Activated T-helper 17 cell treated with anti-CD3 and anti-CD28 coated beads, Interleukin-2, amount 50 U/mL, for 72 hours (primary cell): ENCODE measurements around the gene SH3BP5L. TPM values are rescaled to one million over a fixed set of nuclear protein-coding genes. Genes with fewer than 3 reads are reported as not detected.
A peak's percentile ranks its signal among the peaks of the same experiment; 100 is the strongest.

ENCODE experiments used
- ATAC-seq: fragments of 150-1000 bp; cut with Tn5 transposase; replicated peaks from 2 replicates; pipeline ENCODE4 v1.10.0; 2021; ENCODE audit warnings: mild to moderate bottlenecking, moderate library complexity
- H3K27ac Mint-ChIP-seq: one replicate; pipeline ENCODE4 v1.8.0; 2022; ENCODE audit warnings: mixed read lengths
- H3K27me3 Mint-ChIP-seq: one replicate; pipeline ENCODE4 v1.8.0; 2022; ENCODE audit warnings: mixed read lengths
- H3K36me3 Mint-ChIP-seq: one replicate; pipeline ENCODE4 v1.8.0; 2022; ENCODE audit warnings: low read depth, mild to moderate bottlenecking, mixed read lengths
- H3K4me1 Mint-ChIP-seq: one replicate; pipeline ENCODE4 v1.8.0; 2022; ENCODE audit warnings: mixed read lengths
- H3K4me3 Mint-ChIP-seq: one replicate; pipeline ENCODE4 v1.8.0; 2022; ENCODE audit warnings: mild to moderate bottlenecking, mixed read lengths
- H3K9me3 Mint-ChIP-seq: one replicate; pipeline ENCODE4 v1.8.0; 2022; ENCODE audit warnings: mixed read lengths
- total RNA-seq, 2 donors: library from RNA; stranded (reverse); gene quantifications; one replicate each; pipeline ENCODE4 v1.2.3, GENCODE V29; 2022

SH3BP5L gene
- total RNA-seq, 2 donors from 2014 or later, result 21.0 to 25.6 TPM

DNA sequence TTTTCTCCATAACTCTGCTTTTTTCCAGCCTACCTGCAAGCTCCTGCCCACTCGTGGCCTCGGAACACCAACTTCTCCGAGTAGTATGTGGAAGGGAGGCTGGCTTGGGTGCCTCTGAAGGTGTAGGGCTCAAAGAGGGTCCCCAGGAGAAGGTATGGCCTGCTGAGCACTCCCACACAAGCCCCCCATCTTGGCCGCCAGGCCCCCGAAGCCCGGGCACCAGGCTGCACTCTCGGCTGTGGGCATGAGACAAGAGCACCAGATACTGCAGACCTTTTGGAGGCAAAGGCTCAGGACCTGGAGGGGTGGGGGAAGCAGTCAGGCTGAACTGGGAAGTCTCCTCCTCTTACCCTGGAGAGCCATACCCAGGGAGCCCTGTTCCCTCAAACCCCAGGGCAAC is 31.5 kb upstream of the SH3BP5L start:
- peaks cover 8% of the 10 kb centered on the region for H3K36me3 Mint-ChIP-seq
- H3K9me3 Mint-ChIP-seq, result no peaks in the 10 kb centered on the region
- no peak for ATAC-seq
- H3K27me3 Mint-ChIP-seq, result no peaks in the 10 kb centered on the region
- peak overlapping the region; percentile 98 for H3K27ac Mint-ChIP-seq
- H3K4me3 Mint-ChIP-seq, result peak overlapping the region; percentile 98
- H3K4me1 Mint-ChIP-seq, result peaks cover 36% of the 10 kb centered on the region

DNA sequence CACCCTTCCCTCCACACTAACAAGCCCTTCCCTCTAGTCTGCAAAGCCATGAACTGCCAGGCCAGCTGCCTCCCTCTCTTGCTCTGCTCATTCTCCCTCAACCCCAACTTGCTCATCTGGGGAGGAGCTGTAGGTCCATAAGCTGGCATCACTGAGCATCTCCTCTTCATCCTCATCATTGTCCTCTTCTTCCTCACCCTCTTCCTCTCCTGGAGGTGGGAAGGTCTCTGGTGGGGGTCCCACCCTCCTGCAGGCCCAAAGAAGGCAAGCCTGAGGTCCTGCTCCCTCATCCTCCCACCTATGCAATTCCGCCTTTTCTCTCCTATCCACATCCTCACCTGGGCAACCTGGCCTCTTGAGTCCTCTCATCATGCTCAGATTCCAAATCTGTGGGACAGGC is 30.5 kb upstream of the SH3BP5L start:
- Mint-ChIP-seq H3K4me3 (peak overlapping the region; percentile 98), H3K36me3 (peaks cover 8% of the 10 kb centered on the region), H3K27me3 (no peaks in the 10 kb centered on the region), H3K27ac (no peak overlapping the region), H3K4me1 (peaks cover 36% of the 10 kb centered on the region), H3K9me3 (no peaks in the 10 kb centered on the region)
- no peak for ATAC-seq

DNA sequence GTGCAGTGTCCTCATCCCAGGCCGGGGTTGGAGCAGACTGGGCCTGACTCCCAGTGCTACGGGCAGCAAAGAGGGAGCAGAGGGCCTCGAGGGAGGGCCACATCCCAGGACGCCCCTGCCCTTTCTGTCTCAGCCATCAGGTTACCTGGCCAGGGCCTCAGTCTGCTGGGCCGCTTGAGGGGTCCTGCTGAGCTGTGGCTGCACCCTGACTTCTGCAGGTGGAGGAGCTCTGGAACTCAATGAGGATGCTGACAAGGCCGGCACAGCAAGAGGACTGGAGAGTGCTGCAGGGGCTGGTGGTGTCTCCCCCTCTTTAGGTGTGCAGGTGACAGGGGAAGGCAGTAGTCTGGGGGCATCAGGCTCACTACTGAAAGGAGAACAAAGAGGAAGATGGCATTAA is 29.9 kb upstream of the SH3BP5L start:
- no peak for ATAC-seq
- Mint-ChIP-seq H3K4me3 (peak overlapping the region; percentile 98), H3K36me3 (peaks cover 8% of the 10 kb centered on the region), H3K9me3 (no peaks in the 10 kb centered on the region), H3K4me1 (peaks cover 36% of the 10 kb centered on the region), H3K27me3 (no peaks in the 10 kb centered on the region), H3K27ac (no peak overlapping the region)

GRCh38 chr1:248853663-248854375 is 28.1 kb upstream of the SH3BP5L start:
- no peak overlapping the region for H3K27ac Mint-ChIP-seq

GRCh38 chr1:248852481-248853405 is 27.0 kb upstream of the SH3BP5L start:
- no peak for ATAC-seq
- Mint-ChIP-seq H3K27ac (no peak overlapping the region), H3K9me3 (no peaks in the 10 kb centered on the region), H3K4me3 (no peak overlapping the region), H3K4me1 (peaks cover 27% of the 10 kb centered on the region), H3K27me3 (no peaks in the 10 kb centered on the region), H3K36me3 (peaks cover 21% of the 10 kb centered on the region)

More at GRCh38 chr1:248853663-248854375, 28.1 kb upstream of the SH3BP5L start:
- Mint-ChIP-seq H3K4me3 (peak overlapping the region; percentile 6), H3K9me3 (no peaks in the 10 kb centered on the region), H3K4me1 (peaks cover 26% of the 10 kb centered on the region), H3K36me3 (peaks cover 14% of the 10 kb centered on the region), H3K27me3 (no peaks in the 10 kb centered on the region)
- no peak for ATAC-seq

DNA sequence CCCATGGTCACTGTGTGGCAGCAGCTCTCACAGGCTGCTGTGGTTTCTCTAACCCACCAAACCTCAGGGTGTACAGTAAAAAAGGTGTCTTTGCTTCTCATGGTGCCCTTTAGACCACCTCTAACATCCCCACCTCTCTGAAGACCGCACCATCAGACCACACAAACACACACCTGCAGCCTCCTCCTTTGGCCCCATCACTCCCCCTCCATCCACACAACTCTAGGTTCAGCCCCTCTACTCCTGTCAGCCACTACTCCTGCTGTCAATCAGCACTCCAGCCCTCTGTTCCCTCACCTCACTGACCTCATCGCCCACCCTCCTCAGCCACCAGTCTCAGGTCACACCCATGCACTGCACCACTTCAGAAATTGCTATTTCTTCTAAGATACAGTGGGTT is 25.7 kb upstream of the SH3BP5L start:
- peak; percentile 7 for ATAC-seq
- Mint-ChIP-seq H3K9me3 (no peaks in the 10 kb centered on the region), H3K4me3 (no peak overlapping the region), H3K36me3 (peaks cover 29% of the 10 kb centered on the region), H3K27me3 (no peaks in the 10 kb centered on the region), H3K27ac (no peak overlapping the region), H3K4me1 (peaks cover 20% of the 10 kb centered on the region)

DNA sequence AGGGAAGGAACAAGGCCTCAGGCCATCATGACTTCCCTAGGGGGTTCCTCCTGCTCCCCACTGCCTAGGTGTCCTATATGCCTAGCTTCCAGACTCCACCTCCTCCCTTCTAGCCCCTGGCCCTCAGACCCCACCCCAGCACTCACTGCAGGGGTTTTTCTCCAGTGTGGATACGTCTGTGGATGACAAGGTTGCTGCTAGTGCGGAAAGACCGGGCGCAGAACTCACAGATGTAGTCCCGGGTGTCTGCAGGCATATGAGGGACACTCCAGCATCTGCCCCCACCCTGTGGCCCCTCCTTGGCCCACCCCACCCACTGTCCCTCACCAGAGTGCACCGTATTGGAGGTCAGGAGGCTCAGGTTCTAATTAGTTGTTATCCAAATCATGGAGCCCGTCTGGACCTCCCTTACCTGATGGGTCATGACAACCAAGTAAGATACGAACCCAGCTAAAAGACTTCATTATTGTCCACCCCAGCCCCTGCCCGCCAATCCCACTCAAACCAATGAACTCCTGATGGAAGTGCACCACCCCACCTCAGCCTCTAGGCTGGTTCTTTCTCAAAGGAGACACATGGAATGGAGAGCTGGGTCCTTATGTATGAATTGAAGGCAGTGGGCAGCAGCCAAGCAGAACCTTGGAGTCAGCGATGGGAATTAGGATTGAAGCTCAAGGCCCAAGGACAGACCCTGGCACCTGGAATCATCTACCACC is 25.0 kb upstream of the SH3BP5L start:
- ATAC-seq, result no peak
- Mint-ChIP-seq H3K4me1 (peaks cover 17% of the 10 kb centered on the region), H3K9me3 (no peaks in the 10 kb centered on the region), H3K36me3 (peaks cover 36% of the 10 kb centered on the region), H3K27me3 (no peaks in the 10 kb centered on the region), H3K27ac (no peak overlapping the region), H3K4me3 (no peak overlapping the region)

DNA sequence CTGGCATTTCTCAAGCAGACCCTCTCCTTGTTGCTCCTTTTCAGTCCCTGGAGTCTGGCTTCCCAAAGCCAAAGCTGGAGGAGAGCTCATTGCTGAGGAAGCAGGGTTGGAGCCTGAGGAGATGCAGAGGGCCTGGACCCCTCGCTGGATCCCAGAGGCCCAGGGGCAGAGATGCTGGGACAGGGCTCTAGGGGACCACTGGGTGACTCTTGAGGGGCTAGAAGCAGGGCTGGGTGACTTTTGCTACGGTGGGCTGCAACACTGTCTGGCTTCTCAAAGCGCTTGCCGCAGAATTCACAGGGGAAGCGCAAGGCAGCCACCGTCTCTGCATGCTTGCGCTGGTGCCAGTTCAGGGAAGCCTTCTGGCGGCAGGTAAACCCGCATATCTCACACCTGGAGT is 24.4 kb upstream of the SH3BP5L start:
- peaks cover 42% of the 10 kb centered on the region for H3K36me3 Mint-ChIP-seq
- H3K4me3 Mint-ChIP-seq, result no peak overlapping the region
- no peaks in the 10 kb centered on the region for H3K27me3 Mint-ChIP-seq
- no peak for ATAC-seq
- H3K4me1 Mint-ChIP-seq, result peaks cover 16% of the 10 kb centered on the region
- no peak overlapping the region for H3K27ac Mint-ChIP-seq
- no peaks in the 10 kb centered on the region for H3K9me3 Mint-ChIP-seq

DNA sequence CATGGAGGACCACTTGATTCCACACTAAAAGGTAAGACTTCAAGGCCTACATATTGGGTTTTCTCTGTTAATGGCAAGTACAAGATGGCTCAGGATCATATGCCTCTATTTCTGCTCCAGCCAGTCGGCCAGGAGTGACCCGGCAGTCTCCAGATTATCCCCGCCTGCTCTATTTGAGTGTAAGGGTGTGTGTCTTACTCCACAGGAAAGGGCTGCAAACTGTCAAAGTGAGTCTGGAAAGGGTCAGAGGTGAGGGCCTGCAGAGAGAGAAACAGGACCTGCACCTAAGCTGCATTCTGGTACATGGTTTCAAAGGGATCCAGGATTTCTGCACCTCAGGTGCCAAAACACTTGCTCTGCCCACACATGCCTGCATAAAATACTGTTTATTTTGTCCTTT is 23.9 kb upstream of the SH3BP5L start:
- Mint-ChIP-seq H3K36me3 (peaks cover 47% of the 10 kb centered on the region), H3K9me3 (no peaks in the 10 kb centered on the region), H3K27me3 (no peaks in the 10 kb centered on the region), H3K27ac (no peak overlapping the region), H3K4me1 (peaks cover 11% of the 10 kb centered on the region), H3K4me3 (no peak overlapping the region)
- no peak for ATAC-seq

GRCh38 chr1:248849152-248849551 is 23.4 kb upstream of the SH3BP5L start:
- Mint-ChIP-seq H3K9me3 (no peaks in the 10 kb centered on the region), H3K36me3 (peaks cover 52% of the 10 kb centered on the region), H3K27me3 (no peaks in the 10 kb centered on the region), H3K4me1 (peaks cover 7% of the 10 kb centered on the region), H3K27ac (no peak overlapping the region), H3K4me3 (no peak overlapping the region)
- no peak for ATAC-seq

DNA sequence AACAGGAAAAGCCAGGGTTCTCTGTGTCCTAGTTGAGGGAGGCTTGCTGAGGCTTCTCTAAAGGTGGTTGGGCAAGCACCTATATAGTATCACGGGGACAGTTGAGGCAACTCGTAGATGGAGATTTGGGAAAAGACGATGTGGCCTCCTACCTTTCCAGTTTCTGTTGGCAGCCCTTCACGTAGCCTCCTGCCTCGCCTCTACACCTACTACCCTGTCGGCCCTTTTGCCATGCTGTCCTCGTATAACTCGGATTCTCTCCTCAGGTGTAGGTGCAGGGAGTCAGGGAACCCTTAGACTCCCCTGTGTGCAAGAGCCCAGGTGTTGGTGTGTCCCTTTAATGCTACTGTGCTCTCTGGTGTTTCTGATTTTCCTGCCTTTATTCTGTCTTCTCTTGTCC is 22.9 kb upstream of the SH3BP5L start:
- Mint-ChIP-seq H3K27me3 (no peaks in the 10 kb centered on the region), H3K4me3 (no peak overlapping the region), H3K27ac (no peak overlapping the region), H3K36me3 (peaks cover 57% of the 10 kb centered on the region), H3K4me1 (peaks cover 4% of the 10 kb centered on the region), H3K9me3 (no peaks in the 10 kb centered on the region)
- no peak for ATAC-seq

DNA sequence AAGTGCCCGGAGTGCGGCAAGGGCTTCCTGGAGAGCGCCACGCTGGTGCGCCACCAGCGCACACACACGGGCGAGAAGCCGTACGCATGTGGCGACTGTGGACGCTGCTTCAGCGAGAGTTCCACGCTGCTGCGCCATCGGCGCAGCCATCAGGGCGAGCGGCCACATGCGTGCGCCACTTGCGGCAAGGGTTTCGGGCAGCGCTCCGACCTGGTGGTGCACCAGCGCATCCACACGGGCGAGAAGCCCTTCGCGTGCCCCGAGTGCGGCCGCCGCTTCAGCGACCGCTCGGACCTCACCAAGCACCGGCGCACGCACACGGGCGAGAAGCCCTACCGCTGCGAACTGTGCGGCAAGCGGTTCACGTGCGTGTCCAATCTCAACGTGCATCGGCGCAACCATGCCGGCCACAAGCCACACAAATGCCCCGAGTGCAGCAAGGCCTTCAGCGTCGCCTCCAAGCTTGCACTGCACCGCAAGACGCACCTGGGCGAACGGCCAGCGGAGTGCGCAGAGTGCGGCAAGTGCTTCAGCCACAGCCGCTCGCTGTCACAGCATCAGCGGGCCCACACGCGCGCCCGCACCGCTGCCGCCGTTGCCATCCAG is 22.3 kb upstream of the SH3BP5L start:
- Mint-ChIP-seq H3K27me3 (no peaks in the 10 kb centered on the region), H3K36me3 (peaks cover 58% of the 10 kb centered on the region)

DNA sequence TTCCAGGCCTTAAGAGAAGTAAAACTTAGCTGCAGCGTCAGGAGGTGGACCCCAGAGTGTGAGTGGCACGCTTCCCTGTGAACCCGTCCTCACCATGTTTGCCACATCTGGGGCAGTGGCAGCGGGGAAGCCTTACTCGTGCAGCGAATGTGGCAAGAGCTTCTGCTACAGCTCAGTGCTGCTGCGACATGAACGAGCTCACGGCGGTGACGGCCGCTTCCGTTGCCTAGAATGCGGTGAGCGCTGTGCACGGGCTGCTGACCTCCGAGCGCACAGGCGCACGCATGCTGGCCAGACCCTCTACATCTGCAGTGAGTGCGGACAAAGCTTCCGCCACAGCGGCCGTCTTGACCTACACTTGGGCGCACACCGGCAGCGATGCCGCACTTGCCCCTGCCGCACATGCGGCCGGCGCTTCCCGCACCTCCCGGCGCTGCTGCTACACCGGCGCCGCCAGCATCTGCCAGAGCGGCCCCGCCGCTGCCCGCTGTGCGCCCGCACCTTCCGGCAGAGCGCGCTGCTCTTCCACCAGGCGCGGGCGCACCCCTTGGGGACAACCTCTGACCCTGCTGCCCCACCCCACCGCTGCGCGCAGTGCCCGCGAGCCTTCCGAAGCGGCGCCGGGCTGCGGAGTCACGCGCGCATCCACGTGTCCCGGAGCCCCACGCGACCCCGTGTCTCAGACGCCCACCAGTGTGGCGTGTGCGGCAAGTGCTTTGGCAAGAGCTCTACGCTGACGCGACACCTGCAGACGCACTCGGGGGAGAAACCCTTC is 21.7 kb upstream of the SH3BP5L start:
- no peak overlapping the region for H3K4me3 Mint-ChIP-seq
- no peak for ATAC-seq
- H3K27me3 Mint-ChIP-seq, result no peaks in the 10 kb centered on the region
- no peaks in the 10 kb centered on the region for H3K9me3 Mint-ChIP-seq
- H3K27ac Mint-ChIP-seq, result no peak overlapping the region
- H3K4me1 Mint-ChIP-seq, result peaks cover 5% of the 10 kb centered on the region
- peaks cover 58% of the 10 kb centered on the region for H3K36me3 Mint-ChIP-seq

More for the DNA sequence above, 22.3 kb upstream of the SH3BP5L start:
- Mint-ChIP-seq H3K4me1 (peaks cover 4% of the 10 kb centered on the region), H3K9me3 (no peaks in the 10 kb centered on the region), H3K27ac (no peak overlapping the region), H3K4me3 (no peak overlapping the region)
- ATAC-seq, result no peak
